NCI-H2029 (cell line): ENCODE measurements around the gene AHDC1.

Experiments used
- DNase-seq: peaks from one replicate; lab custom pipeline; 2025; lab: John Stamatoyannopoulos, UW

Gene AHDC1

DNA sequence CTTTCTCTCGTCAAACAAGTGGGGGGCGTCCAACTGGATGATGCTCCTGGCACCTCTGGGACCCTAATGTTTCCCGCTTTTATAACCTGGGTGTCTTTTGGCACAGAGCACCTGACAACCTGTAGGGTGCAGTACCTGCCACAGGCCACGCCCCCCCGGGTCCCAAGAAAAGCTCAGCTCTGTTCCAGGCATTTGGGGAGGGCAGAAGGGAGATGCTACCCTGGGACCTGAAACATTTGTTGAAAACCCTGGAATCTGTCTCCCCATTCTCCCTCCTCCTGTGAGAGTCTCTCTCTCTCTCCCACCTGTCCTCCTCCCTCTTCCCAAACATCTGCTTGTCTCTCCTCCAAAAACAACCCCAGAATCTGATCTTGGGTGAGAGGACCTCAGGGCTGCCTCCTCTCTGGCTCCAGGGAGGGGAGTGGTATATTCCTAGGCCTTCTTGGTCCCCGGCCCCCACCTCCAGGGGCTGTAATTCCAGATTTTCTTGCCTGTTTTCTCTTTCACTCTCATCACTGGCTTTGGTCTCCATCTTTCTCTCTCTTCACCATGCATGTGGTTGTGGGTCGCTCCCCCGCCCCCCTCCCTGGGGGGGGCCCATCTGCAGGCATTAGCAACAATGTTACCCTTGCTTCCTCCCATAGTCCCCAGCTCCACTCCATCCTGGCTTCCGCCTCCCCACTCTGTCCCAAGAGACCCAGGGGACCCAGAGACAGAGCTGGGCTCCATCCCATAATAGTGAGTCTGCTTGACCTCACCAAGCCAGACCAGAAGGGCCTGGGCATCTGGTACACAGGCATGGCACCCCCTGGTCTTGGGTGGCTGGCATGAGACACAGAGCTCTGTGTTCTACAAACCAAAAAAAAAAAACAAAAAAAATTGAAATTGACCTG lies 4.1 kb downstream of the AHDC1 start:
- no peak for DNase-seq

DNA sequence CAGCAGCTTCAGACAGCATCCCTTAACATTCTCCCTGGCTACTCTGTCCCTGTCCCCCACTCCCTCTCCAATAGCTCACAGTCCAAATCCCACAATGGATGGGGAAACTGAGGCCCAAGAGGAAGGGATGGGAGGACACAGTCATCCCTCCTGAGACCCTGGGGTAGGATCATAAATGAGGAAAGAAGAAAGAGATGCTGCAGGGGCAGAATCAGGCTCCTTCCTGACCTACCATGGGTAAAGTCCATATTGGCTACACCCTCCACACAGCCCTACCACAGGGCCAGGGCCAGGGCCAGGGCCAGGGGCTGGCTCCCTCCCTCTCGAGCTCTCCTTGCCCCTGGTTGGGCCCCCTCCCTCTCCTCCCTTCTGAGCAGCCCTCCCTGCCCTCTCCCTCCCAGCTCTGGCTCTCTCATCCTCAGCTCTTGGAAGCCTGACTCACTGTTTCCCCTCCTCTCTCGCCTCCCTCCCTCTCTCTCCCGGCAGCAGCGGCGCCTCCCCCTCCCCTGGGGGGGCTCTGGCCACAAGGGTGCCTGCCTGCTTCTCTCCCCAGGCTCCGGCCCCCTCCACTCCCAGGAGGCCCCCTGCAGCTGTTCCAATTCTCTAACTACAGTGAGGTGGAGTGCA lies 4.9 kb downstream of the AHDC1 start:
- no peak for DNase-seq

DNA sequence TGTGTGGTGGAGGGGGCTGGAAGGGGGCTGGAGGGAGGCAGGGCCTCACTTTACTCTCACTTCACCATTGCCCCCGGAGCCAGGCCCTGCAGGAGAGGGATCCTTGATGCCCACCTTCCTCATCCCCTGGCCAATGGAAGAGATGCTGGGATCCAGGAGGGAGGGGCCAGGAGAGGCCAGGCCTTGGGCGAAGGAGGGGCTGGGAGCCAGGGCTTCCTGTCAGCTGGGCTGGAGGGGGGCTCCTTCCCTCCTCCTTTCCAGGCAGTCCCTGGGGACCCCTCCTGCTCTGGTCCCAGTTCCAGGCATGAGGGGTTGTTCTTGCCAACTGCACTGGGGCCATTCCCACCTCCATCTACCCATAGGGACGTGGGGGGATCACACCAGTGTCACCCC lies 5.7 kb downstream of the AHDC1 start:
- no peak for DNase-seq

DNA sequence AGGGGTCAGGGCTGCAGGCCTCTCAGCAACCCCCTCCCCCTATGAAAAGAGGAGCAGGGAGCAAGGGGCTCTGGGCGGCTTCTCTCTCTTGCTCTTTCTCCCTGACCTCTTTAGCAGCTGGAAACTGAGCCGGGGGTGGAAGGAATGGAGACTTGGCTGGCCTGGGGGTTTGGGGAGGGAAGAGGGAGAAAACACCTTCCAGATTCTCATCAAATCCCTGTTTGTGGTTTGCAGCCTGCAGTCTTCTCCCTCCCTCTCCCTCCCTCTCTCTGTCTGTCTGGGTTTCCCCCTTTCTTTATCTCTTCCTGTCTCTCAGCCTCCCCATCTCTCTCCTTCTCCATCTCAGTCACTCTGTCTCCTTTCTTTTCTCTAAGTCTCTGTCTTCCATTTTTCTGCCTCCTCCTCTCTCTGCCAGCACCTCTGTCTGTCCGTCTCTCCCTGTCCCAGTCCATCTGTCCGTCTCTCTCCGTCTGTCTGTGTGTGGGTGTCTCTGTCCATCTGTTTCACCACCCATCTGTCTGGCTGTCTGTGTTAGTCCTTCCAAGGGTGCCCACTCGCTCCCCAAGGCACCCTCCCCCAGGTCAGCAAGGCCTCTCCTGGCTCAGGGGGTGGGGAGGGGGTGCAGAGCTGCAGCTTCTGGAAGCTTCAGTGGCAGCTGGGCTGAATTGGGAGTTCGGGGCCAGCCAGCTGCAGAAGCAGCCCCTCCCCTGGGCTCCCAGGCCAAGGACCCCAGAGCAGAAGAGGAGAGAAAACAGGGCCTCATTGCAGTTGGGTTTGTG lies 6.2 kb downstream of the AHDC1 start:
- DNase-seq = no peak

DNA sequence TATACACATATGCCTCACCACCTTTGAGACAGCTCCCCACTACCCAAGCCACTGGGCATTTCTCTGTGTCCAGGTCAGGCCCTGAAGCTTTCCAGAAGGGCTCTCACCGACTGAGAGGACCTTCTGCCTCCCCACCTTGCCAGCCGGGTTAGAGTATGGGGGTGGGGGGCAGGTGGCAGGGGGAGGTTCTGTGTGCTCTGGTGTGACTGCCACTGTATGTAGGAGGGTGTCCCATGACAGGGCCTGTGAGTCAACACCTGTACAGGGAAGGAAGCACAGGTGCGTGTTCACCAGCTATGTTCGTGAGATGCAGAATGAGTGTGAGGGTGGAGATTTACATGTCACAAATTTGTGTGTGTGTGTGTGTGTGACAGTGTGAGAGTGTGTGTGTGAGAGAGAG lies 7.0 kb downstream of the AHDC1 start:
- DNase-seq = no peak

DNA sequence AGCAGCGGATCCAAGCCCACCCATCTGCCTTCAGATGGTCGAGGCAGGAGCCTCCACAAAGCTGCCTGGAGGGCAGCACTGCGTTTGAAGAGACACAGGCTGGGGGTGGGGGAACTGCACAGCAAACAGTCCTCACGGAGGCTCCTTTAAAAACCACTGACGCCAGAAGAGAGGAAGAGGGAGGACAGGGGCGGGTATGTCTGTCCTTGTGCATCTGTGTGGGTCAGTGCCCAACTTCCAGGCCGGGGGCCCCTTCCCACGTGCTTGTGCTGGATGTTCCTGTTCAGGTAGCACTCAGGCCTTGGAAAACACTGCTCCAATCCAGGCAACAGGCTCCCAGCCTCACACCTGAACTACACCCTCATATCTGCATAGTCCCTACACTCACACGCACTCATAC lies 7.7 kb downstream of the AHDC1 start:
- no peak for DNase-seq

DNA sequence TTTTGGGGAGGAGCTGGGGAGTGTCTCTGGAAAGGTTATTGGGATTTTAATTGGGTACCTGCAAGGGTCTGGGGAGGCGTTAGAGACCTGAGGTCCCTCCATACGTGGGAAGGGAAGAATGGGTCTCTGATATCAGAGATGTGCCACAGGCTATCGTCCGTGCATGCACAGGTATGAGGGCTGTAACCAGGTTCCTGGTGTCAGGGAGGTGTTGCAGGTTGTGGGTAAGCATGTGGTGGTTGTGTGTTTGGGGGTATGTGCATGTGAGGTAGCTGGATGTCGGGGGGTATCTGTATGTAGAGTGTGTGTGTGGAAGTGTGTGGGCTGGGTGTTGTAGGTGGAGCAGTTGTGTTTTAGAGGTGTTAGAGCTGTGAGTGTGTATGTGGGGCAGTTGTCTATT lies 8.3 kb downstream of the AHDC1 start:
- DNase-seq = no peak

DNA sequence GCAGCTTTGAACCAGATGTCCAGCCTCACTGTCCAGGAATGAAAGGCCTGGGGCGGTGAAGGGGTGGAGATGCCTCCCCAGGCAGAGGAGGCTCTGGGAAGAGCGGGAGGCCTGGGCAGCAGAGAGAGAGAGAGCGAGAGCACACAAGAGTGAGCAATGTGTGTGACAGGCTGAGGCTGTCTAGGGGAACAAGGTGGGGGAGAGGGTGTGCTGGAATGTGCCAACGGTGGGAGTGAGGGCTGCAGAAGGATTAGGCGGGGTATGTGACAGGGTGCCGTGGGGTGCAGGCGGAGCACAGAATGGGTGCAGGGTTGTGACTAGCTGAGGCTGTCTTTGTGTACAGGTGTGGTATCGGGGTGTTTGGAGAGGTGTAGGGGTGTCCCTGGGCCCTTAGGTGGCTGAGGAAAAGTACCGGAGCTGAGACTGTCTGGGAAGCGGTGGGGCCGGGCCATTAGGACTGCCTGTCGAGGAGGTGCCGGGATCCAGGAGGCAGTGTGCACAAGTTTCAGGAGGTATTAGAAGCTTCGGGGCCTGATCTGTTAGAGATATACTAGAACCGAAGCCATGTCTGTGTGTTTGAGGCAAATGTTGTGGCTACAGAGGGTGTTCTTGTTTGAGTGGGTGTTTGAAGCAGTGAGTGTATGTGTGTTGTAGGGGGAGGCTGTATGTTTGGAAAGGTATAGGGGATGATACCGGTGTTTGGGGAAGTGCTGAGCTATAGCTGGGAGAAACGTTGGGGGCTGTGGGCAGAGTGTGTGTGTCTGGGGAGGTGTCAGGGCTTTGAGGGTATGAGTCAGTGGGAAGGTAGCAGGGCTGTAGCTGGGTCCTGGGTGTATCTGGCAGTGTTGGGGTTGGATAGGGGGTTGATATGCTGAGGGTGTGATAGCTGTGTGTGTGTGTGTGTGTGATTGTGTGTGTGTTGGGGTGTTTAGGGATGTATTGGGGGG lies 9.1 kb downstream of the AHDC1 start:
- no peak for DNase-seq

DNA sequence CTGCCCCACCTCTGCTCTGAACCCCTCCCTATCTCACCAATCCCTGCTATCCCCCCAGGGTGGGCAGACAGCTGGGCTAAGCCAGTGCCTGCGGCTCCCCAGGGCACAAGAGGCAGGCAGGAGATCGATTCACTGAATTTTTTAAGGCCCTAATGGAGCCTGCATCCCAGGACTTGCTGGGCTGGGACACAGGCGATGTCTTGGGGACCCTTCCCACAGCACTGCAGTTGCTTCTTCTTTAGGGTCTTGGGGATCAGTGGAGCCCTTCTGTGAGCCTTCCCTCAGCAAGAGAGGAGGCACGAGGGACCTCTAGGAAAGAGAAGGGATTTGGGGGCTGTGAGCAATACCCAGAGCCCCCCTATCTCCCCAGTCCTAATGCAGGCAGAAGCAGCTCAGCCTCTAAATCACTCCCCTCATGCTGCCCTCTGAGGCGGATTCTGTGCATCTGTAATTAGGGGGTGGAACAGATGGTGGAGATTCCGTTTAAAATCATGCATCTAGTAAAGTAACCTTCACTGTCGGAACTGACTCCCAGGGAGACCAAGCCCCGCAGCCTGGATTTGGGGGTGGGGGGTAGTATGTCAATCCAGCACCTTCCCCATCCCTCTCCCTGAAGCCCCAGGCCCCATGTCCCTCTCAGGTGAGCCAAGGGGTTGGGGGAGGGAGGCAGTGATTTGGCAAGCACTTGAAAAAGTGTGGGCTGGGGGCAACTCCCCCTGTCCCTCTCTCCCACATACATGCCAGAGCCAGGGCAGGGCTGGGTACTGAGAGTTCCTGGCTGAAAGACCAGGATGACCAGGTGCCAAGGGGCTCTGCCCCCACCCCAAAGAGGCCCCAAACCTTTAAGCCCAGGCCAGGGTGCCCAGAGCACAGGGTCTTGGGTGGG lies 10.0 kb downstream of the AHDC1 start:
- no peak for DNase-seq

DNA sequence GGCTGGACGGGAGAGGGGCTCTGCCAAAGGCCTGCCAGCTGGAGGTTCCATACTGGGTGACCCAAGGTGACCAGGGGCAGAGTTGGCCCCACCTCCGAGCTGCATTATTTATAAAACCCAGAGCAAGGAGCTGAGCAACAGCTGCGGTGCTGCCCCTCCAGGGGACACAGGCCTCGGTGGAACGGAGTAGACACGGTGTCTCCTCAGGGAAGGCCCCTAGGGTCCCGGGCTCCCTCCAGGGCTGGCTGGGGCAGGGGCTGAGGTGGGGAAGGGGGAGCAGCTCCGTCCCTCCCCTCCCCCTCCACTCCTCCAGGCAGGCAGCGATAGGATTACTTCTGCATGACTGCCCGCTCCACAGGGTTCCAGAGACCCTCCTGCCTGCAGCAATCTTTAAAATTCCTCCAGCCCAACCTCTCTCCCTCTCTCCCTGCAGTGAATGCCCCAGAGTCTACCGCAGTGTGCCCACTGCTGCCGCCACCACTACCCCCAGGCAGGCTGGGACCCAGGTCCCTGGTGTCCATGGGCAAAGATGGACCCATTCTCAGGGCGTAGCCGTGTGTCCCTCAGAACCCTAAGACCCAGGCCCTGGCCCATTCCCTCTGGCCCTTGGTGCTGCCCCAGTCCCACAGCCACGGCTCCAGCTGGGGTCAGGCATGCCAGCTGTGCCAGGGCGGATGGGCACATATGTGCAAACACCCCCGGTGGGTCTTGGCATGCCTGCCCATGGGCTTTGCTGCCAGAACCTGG lies 10.8 kb downstream of the AHDC1 start:
- no peak for DNase-seq

DNA sequence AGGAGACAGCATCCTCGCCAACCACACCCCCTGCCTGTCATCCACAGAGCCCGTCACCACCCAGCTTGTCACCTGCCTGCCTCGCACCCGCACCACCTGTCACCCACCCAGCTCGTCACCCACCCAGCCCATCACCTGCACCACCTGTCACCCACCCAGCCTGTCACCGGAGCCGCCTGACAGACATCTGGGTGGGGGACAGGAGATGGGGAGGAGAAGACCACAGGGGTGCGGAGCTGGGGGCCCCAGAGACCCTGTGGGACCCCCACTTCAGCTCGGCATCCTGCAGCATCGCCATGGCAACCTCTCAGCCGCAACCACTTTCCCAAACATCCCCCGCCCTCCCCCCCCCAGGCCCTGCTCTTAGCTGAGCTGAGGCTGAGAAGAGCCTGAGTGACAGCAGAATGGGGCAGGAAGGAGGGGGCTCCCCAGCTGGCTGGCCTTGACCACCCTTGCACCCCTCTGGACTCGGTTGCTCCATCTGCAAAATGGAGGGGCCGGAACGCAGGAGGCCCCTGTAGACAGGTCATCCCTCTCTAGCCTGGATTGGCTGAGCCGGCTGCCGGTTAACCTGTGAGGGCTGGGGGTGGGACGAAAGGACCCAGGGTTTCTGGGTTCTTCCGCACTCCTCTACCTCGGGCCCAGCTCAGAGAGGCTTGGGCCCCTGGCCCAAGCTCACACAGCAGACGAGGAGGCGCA lies 11.6 kb downstream of the AHDC1 start:
- no peak for DNase-seq

DNA sequence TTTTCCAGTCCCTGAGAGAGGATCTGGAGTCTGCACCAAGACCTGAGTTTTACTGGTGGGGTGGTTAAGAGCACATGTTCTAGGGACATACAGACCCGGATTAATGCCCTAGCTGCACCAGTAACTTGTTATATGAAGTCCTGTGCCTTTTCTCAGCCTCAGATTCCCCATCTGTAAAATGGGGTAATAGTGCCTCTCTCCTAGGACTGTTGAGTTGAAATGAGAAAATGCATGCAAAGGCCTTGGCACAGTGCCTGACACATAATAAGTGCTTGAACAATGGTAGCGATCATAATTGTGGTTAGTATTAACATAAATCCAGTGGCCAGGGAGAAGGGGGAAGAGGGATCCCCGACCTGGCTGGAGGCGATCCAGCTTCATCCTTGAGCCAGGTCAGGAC lies 12.3 kb downstream of the AHDC1 start:
- no peak for DNase-seq

DNA sequence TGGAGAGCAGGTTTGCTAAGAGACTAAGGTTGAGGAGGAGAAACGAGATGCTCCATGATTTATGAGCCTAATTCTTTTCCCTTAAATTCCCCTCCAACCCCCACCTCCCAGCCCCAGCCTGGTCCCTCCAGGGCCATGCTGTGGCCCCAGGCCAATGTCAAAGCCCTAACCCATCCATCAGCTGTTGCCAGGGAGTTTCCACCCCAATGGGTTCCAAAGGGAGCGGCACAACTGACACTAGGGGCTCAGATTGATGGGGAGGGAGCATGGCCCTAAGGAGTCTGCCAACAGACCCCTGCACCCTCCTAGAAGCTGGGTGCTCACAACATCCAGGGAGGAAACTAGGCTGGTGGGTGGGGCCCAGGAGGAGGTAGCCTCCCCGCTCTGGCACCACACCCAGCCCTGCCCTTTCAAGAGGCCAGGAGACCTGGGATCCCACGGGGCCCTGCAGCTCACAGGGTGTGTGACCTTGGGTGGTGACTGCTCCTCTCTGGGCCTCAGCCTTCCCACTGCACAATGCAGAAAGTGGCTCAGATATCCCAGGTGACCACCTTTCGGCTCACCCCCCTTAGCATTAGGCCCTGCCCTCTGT lies 12.9 kb downstream of the AHDC1 start:
- no peak for DNase-seq

DNA sequence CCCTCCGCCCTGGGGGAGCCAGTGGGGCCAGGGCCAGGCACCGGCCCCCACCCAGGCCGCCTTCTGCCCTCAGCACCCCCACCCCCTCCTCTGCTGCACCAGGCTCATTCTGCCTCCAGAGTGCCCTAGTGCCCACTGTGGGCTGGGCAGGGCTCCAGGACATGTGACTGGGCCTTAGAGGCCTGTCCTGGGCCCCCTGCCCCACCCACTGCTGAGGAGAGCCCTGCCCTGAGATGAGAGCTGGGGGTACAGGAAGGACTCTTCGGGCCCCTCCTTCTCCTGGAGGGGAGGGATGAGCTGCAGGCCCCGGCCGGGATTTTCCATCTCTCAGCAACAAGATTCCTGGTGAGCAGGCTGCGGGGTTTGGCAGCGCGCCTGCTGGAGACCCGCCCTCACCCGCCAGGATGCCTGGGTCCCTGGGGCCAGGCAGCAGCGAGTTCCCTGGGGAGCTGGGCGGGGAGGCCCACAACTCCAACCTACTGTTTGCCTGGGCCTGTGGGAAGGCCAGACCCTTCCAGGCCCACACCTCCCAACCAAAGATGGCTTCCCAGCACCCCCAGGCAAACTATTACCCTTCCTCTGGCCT lies 14.0 kb downstream of the AHDC1 start:
- DNase-seq = no peak

DNA sequence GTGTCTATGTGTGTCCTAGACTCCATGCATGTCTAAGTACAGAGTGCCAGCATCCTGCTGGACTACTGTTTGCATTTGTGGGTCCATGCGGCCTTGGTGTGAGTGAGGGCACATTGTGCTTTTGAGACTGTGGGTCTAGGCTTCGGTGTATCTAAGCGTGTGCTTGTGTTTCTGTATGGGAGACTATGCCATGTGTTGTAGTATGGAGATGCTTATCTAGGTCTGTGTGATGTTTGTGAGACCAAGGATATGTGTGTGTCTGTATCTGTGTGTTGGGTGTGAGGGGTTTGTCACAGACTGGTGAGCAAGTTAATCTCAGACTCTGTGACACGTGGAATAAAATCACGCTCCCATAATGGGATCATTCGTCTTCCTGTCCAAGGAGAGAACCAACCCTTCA lies 14.5 kb downstream of the AHDC1 start:
- no peak for DNase-seq

DNA sequence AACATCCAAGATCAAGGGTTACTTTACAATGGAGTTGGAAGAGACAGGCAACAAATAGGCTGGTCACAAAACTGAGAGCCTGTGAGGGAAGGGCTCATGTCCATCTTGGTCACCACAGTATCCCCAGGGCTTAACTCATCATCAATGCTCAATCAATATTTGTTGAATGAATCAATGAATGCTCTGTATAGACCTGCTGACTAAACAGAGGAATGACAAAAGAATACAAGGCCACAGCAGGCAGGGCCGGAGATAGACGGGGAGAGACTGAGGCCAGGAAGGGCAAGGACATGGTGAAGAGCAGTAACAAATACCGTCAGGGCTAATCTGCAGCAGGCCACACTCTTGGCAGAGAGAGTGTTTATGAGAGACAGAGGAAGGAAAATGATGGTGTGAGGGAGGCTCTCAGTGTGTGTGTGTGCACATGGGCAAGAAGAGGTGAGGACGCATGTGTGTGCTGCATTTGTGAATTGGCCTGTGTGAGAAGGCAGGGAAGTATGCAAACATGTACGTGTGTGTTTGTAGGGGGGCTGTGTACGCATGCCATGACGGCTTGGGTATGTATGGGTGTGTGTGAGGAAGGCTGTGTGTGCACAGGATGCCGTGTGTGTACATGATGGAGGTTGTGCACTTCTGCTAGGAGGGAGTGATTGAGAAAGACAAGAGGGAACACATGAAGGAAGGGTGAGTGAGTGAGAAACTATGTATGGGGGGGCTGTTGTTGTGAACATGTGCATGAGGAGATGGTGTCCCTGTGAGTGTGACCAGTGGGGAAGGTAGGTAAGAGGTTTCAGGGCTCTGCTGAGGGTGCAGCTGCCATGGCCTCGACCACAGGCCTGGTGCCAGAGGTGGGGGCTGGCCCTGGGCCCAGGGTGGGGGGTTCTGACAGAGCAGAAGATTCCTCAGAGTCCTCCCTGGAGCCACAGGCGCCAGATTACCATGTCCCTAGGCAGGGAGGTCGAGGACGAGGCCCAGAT lies 15.4 kb downstream of the AHDC1 start:
- DNase-seq = no peak

DNA sequence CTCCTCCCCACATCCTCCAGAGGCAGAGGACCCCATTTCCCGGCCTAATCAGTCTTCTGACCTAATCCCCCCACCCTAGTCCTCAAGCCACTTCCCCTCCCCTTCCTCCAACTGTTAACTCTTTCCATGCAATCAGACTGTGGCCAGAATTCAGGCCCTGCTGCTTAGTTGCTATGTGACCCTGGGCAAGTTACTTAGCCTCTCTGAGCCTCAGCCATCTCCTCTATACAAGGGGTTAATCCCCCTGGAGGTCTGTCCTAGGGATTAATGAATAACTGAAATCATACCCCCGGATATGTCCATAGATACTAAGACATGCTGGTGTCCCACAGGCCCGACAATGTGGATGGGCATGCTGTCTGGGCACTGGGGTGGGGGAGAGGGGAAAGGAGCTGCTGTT lies 18.3 kb downstream of the AHDC1 start:
- no peak for DNase-seq
